Transverse colon (tissue), 4 donors: ENCODE measurements around the gene SMIM9.

Source experiments
- EP300 ChIP-seq: sonication (generic); formaldehyde crosslinking; IDR thresholded peaks from one replicate; pipeline ENCODE4 v1.6.1; 2017; ENCODE audit warnings: antibody characterized with exemption, low read depth
- POLR2A ChIP-seq: fragments of 450-650 bp; IDR thresholded peaks from one replicate; pipeline ENCODE4 v1.6.1; 2016; ENCODE audit warnings: antibody characterized with exemption, mild to moderate bottlenecking, moderate library complexity
- POLR2AphosphoS5 ChIP-seq, 3 donors: sonication (generic); formaldehyde crosslinking; IDR thresholded peaks; one replicate each; pipeline ENCODE4 v1.6.1; 2016; ENCODE audit warnings: antibody characterized with exemption in 3 of 3
- TF ChIP-seq, protein P1 (sequence below), 5 experiments: fragments of 200-600 bp in 3 of 5; fragments of 450-650 bp in 2 of 5; sonication (generic) in 3 of 5; IDR thresholded peaks; 1 replicate in 2 of 5; 2 replicates in 3 of 5; pipeline ENCODE4 v1.5.1; 2016 to 2017; ENCODE audit warnings: antibody characterized with exemption in 5 of 5, inconsistent platforms in 3 of 5, mild to moderate bottlenecking in 2 of 5, moderate library complexity in 1 of 5

DNA sequence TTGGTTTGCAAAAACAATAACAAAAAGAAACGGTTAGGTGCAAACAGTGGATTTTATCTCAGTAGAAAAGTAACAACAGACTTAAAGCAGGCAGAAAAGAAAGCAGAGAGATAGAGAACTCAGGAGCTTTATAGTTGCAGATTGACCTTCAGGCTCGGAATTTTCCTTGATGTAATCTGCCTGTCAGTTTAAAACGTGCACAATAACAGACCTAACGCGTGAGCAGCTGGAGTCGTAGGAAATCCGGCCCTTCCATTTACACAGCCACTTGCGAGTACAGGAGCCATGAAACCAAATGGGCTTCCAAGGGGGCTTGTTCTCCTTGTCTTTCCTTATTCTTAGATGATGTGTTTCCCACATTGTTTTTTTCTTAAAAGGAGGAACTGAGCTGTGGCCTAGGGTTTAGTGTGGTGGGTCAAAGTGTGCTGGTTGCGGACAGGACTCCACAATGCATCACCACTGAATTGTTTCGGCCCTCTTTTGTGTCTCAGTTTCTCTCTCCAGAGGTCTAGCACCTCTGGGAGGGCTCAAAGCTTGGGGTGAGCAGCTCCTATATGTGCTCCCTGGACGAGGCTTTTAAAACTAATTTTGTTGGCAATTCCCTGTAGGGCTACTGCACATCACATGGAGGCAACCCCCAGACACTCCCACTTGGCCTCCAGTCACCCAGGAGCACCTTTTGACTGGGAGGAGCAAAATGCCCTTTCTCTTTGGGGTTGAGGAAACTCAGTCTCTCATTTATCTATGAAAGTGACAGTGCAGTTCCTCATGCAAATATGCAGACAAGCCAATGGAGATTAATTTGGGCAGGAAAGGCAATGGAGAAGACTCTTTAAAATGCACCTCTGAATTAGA lies 15.3 kb downstream of the SMIM9 start:
- TF ChIP-seq, protein P1, sequence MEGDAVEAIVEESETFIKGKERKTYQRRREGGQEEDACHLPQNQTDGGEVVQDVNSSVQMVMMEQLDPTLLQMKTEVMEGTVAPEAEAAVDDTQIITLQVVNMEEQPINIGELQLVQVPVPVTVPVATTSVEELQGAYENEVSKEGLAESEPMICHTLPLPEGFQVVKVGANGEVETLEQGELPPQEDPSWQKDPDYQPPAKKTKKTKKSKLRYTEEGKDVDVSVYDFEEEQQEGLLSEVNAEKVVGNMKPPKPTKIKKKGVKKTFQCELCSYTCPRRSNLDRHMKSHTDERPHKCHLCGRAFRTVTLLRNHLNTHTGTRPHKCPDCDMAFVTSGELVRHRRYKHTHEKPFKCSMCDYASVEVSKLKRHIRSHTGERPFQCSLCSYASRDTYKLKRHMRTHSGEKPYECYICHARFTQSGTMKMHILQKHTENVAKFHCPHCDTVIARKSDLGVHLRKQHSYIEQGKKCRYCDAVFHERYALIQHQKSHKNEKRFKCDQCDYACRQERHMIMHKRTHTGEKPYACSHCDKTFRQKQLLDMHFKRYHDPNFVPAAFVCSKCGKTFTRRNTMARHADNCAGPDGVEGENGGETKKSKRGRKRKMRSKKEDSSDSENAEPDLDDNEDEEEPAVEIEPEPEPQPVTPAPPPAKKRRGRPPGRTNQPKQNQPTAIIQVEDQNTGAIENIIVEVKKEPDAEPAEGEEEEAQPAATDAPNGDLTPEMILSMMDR (IDR thresholded peaks at IDR 0.05): no peak
- no peak for TF ChIP-seq POLR2A
- no peak for TF ChIP-seq POLR2AphosphoS5 (IDR thresholded peaks at IDR 0.05)
- TF ChIP-seq EP300: no peak
